AG09309 (cell line): ENCODE results near the gene TPPP.

Experiments used
- DNase-seq: peaks from one replicate; pipeline ENCODE4 v3.0.0-alpha.2; 2010; ENCODE audit warnings: low read depth
- H3K4me3 ChIP-seq: 2 replicates; pipeline ENCODE4 v1.5.1; 2011; ENCODE audit warnings: mild to moderate bottlenecking, low read depth, low read length, moderate library complexity; ENCODE audit not compliant: control insufficient read depth
- CTCF ChIP-seq: IDR thresholded peaks from 2 replicates; pipeline ENCODE4 v1.5.1; 2011; ENCODE audit warnings: mild to moderate bottlenecking, low read depth, low read length, inconsistent platforms; ENCODE audit not compliant: insufficient read depth, control insufficient read depth; ENCODE audit errors: missing control alignments

TPPP gene

GRCh38 chr5:677131-678101, 15.7 kb downstream of the TPPP start:
- no peak overlapping the region for H3K4me3 ChIP-seq
- no peak for DNase-seq
- TF ChIP-seq CTCF, result no peak

- H3K4me3 ChIP-seq, result no peak overlapping the region
- no peak for TF ChIP-seq CTCF
- no peak for DNase-seq
These were observed 16.5 kb downstream of the TPPP start for GRCh38 chr5:676699-677076.

- no peak for TF ChIP-seq CTCF
- no peak for DNase-seq
- H3K4me3 ChIP-seq, result no peak overlapping the region
These were observed 17.1 kb downstream of the TPPP start for GRCh38 chr5:675871-676698.

- DNase-seq, result no peak
- no peak overlapping the region for H3K4me3 ChIP-seq
- TF ChIP-seq CTCF, result no peak
These were observed 17.9 kb downstream of the TPPP start for GRCh38 chr5:675111-675870.

GRCh38 chr5:674630-675011, 18.5 kb downstream of the TPPP start:
- DNase-seq, result no peak
- H3K4me3 ChIP-seq, result no peak overlapping the region
- TF ChIP-seq CTCF, result no peak
